Neural crest cell (in vitro differentiated cells): ENCODE measurements around the gene AFDN. TPM values are rescaled to one million over a fixed set of nuclear protein-coding genes. Genes with fewer than 3 reads are reported as not detected.

Source experiments
- DNase-seq: peaks from one replicate; pipeline ENCODE4 v3.0.0; 2021; ENCODE audit warnings: low read depth, mixed read lengths, low spot score
- H3K27ac Mint-ChIP-seq: one replicate; pipeline ENCODE4 v1.8.0; 2021; ENCODE audit warnings: mild to moderate bottlenecking, mixed read lengths; ENCODE audit not compliant: unreplicated experiment
- H3K27me3 Mint-ChIP-seq: 2 replicates; pipeline ENCODE4 v1.8.0; 2021; ENCODE audit warnings: low read depth, mild to moderate bottlenecking, mixed read lengths
- H3K36me3 Mint-ChIP-seq: 2 replicates; pipeline ENCODE4 v1.8.0; 2021; ENCODE audit warnings: low read depth, mild to moderate bottlenecking, mixed read lengths
- H3K4me1 Mint-ChIP-seq: 2 replicates; pipeline ENCODE4 v1.8.0; 2021; ENCODE audit warnings: mixed read lengths
- H3K4me3 Mint-ChIP-seq: one replicate; pipeline ENCODE4 v1.8.0; 2021; ENCODE audit warnings: mild to moderate bottlenecking, mixed read lengths
- H3K9me3 Mint-ChIP-seq: 2 replicates; pipeline ENCODE4 v1.8.0; 2021; ENCODE audit warnings: mixed read lengths
- total RNA-seq: library from RNA; stranded (reverse); gene quantifications from 2 replicates; pipeline ENCODE4 v1.2.1, GENCODE V29; 2021
- TF ChIP-seq, protein P1 (sequence below): fragments of 200-600 bp; sonication (generic); conservative IDR thresholded peaks from 2 replicates; pipeline ENCODE4 v1.5.0; 2021; ENCODE audit warnings: antibody characterized with exemption, mild to moderate bottlenecking

Gene AFDN
- total RNA-seq, 1 donor from 2014 or later, result 143 TPM

DNA sequence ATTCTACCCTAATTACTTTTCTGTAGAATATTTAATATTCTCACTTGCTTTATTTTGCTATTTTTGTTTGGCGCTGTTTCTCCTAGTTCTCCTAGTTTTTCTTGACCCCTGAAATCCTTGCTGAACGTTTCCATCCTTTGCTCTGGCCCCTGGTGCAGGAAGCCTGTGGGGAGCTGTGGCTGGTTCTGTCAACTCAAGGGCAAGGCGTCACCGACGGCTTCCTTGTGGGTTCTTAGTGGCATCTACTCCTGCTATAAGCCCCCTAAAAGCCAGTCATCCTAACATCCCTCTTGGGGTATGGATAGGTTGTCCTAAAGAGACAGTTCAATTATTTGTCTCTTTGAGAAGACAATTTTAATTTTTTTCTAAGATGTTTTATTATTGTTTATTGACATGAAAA lies 133.9 kb downstream of the AFDN start:
- Mint-ChIP-seq H3K4me1 (peaks cover 13% of the 10 kb centered on the region), H3K4me3 (no peak overlapping the region), H3K36me3 (peaks cover 18% of the 10 kb centered on the region), H3K9me3 (no peaks in the 10 kb centered on the region), H3K27me3 (no peaks in the 10 kb centered on the region), H3K27ac (no peak overlapping the region)
- DNase-seq, result no peak
- TF ChIP-seq, protein P1, sequence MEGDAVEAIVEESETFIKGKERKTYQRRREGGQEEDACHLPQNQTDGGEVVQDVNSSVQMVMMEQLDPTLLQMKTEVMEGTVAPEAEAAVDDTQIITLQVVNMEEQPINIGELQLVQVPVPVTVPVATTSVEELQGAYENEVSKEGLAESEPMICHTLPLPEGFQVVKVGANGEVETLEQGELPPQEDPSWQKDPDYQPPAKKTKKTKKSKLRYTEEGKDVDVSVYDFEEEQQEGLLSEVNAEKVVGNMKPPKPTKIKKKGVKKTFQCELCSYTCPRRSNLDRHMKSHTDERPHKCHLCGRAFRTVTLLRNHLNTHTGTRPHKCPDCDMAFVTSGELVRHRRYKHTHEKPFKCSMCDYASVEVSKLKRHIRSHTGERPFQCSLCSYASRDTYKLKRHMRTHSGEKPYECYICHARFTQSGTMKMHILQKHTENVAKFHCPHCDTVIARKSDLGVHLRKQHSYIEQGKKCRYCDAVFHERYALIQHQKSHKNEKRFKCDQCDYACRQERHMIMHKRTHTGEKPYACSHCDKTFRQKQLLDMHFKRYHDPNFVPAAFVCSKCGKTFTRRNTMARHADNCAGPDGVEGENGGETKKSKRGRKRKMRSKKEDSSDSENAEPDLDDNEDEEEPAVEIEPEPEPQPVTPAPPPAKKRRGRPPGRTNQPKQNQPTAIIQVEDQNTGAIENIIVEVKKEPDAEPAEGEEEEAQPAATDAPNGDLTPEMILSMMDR, result no peak

DNA sequence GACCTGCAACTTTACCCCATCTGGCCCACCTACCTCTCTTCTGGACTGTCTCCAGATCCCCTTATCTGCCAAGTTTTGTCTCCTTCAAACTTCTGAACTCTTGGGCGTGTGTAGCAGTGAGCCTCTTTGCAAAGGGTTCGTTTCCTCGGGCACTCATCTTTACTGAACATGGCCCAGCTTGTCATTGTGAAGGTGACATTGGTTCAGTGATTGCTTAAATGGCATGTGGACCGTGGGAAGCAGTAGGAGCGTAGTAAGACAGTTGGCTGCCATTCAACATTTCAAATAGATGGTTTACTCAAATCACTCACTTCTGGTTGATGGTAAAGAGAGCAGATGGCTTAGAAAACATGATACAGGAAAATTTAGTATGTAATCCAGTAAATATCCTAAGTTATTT lies 136.0 kb downstream of the AFDN start:
- peaks cover 23% of the 10 kb centered on the region for H3K36me3 Mint-ChIP-seq
- H3K4me1 Mint-ChIP-seq, result peaks cover 21% of the 10 kb centered on the region
- TF ChIP-seq, protein P1, result no peak
- H3K27ac Mint-ChIP-seq, result no peak overlapping the region
- no peaks in the 10 kb centered on the region for H3K27me3 Mint-ChIP-seq
- H3K4me3 Mint-ChIP-seq, result no peak overlapping the region
- DNase-seq, result no peak
- no peaks in the 10 kb centered on the region for H3K9me3 Mint-ChIP-seq

DNA sequence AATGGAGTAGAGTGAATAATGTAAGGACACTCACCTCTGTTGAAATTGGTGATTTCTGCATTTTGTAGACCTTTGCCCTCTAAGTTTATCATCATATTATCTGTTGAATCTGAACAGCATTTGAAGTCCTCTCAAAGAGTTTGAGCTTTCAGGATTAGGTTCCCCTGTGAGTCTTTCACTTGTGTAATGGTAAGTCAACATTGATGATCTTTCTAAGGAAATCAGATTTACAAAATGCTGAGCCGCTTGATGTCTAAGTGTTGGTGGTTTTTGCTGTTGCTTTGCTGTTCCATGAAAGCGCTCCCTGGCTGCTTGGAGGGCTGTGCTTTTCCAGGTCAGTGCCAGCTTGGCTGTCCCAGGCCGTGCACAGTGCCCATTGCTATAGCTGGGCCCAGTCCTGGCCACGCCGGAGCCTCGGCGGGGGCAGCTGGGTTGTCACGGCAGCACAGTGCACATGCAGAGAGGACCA lies 136.9 kb downstream of the AFDN start:
- Mint-ChIP-seq H3K27me3 (no peaks in the 10 kb centered on the region), H3K9me3 (no peaks in the 10 kb centered on the region), H3K36me3 (peaks cover 29% of the 10 kb centered on the region), H3K27ac (peak overlapping the region; percentile 22), H3K4me3 (no peak overlapping the region), H3K4me1 (peaks cover 25% of the 10 kb centered on the region)
- no peak for DNase-seq
- TF ChIP-seq, protein P1, result no peak

DNA sequence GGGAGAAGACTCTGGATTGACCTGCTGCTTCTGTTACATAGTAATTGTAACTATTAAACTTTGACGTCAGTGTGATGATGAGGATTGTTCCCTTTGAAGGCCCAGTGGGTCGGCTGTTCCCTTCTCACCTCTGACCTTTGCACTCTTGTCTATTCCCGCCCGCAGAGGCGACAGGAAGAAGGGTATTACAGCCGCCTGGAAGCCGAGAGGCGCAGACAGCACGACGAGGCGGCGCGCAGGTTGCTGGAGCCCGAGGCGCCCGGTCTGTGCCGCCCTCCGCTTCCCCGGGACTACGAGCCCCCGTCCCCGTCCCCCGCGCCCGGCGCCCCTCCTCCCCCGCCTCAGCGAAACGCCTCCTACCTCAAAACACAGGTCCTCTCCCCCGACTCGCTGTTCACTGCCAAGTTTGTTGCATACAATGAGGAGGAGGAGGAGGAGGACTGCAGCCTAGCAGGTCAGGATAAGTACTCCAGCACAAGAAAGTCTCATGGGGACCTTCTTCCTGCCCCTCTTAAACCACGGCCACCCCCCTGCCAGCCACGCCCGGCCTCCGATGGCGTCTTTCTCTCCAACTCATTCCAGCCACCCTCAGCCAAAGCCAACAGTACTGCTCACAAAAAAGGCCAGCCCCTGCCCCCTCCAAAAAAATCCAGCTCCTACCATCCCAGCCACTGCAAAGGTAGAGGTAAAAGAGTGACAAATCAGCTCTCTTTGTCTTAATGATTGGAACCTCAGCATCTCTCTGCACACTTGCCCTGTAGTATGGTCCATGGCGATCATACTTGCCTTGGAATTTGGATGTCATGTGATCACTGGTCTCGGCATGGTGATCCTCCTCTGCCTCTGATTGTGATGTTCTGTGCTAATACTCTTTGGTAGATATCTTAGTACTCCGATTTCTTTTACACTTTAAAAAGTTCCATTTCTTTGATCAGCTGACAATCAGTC lies 139.2 kb downstream of the AFDN start:
- Mint-ChIP-seq H3K36me3 (peaks cover 32% of the 10 kb centered on the region), H3K27me3 (no peaks in the 10 kb centered on the region), H3K9me3 (no peaks in the 10 kb centered on the region), H3K4me1 (peaks cover 40% of the 10 kb centered on the region), H3K4me3 (no peak overlapping the region), H3K27ac (no peak overlapping the region)
- no peak for DNase-seq
- TF ChIP-seq, protein P1, result no peak

DNA sequence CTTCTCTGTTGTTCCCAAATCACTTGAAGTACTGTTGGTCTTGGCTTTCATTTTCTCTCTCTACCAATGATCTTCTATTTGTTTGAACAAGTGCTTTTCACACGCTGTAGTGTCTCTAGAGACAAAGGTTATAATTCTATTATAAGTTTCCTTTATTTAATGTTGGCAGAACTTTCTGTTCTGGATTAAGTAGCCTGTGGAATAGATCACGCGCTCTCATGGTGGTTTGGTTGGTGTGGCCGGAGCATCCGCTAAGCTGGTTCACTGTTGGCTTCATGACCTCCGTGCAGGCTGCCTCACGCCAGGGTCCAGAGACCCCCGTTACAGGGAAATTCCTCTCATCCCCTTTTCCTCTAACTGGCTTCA lies 139.8 kb downstream of the AFDN start:
- peaks cover 43% of the 10 kb centered on the region for H3K4me1 Mint-ChIP-seq
- H3K36me3 Mint-ChIP-seq, result peaks cover 31% of the 10 kb centered on the region
- TF ChIP-seq, protein P1, result no peak
- no peak for DNase-seq
- H3K27ac Mint-ChIP-seq, result no peak overlapping the region
- H3K27me3 Mint-ChIP-seq, result no peaks in the 10 kb centered on the region
- H3K9me3 Mint-ChIP-seq, result no peaks in the 10 kb centered on the region
- no peak overlapping the region for H3K4me3 Mint-ChIP-seq
